ENCODE data around the gene CHD1L. TPM values are rescaled to one million over a fixed set of nuclear protein-coding genes. Genes with fewer than 3 reads are reported as not detected.
"Not testable (repeated sequence)": the region's sequence is repeated elsewhere in the genome, so short reads cannot be mapped to it uniquely, and the experiment has no call there.

CHD1L gene
- total and polyA plus RNA-seq, 7 experiments from 2014 or later = 19.3 to 53.9 (median 30.4) TPM

DNA sequence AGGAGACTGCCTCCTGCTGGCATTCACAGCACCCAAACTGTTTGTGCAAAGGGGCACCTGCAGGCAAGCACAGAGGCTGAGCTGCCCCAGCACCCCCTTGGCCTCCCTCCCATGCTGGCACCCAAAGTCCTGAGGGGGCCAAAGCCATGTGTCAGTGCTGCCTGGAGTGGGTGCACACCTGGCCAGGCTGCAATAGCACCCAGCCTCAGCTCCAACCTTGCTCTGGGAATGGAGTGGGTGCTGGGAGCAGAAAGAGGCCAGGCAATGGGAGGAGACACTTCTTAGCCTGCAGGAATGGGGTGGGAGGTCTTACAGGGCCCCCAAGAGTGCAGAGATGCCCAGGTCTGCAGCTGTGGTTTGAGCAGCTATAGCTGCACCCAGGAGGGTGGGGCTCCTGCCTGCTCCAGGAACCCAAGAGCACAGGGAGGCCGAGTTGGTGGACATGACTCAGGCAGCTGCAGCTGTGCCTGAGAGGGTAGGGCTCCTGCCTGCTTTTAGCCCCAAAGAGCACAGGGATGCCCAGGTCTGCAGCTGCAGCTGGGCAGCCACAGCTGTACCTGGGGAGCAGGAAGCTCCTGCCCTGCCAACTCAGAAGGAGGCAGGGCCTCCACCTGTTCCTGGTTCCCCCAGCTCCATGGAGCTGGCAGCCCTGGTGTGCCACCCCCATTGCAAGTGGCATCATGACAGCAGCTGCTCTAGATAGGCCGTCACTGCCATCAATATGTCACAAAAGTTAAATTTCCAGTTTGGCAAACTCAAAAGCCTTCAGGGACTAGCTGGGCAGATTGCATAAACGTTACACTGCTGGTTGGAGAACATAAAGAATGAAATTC lies 5.3 kb upstream of the CHD1L start:
- Histone ChIP-seq H3K27ac (ENCODE audit: low read depth, low read length) (no peak overlapping the region), H3K4me1 (ENCODE audit: control insufficient read depth in 2 of 2, insufficient read depth in 2 of 2, low read length in 2 of 2) (peaks cover 2 to 3% of the 10 kb centered on the region in 2 donors), H3K36me3 (ENCODE audit: control insufficient read depth in 2 of 3, insufficient read depth in 3 of 3, low read length in 3 of 3) (no peaks in the 10 kb centered on the region), H3K4me3 (ENCODE audit: low read length) (no peak overlapping the region), H3K9me3 (ENCODE audit: control insufficient read depth in 2 of 3, low read length in 3 of 3) (no peaks in the 10 kb centered on the region), H3K27me3 (ENCODE audit: control insufficient read depth in 2 of 2, insufficient read depth in 2 of 2, low read length in 2 of 2) (no peaks in the 10 kb centered on the region)
- ATAC-seq (no peak), DNase-seq (no peak)
- H3K27ac Mint-ChIP-seq = no peak overlapping the region
- peaks cover 2 to 5% (median 3%) of the 10 kb centered on the region in 7 donors for H3K4me1 Mint-ChIP-seq
- H3K27me3 Mint-ChIP-seq = peaks cover 0 to 9% (median 0%) of the 10 kb centered on the region in 5 donors
- H3K36me3 Mint-ChIP-seq = peaks cover 0 to 5% (median 0%) of the 10 kb centered on the region in 5 donors
- ChIA-PET CTCF (interaction anchor here (1.6 kb wide), 1 partner anchor 64 kb away, joined by 4 read pairs; no protein-coding TSS in a partner anchor), POLR2A (no interaction called here)
- intact Hi-C loops (cut with micrococcal nuclease) = no loop called here
- H3K4me3 Mint-ChIP-seq = no peak overlapping the region
- H3K9me3 Mint-ChIP-seq = peaks cover 0 to 2% (median 0%) of the 10 kb centered on the region in 11 donors

DNA sequence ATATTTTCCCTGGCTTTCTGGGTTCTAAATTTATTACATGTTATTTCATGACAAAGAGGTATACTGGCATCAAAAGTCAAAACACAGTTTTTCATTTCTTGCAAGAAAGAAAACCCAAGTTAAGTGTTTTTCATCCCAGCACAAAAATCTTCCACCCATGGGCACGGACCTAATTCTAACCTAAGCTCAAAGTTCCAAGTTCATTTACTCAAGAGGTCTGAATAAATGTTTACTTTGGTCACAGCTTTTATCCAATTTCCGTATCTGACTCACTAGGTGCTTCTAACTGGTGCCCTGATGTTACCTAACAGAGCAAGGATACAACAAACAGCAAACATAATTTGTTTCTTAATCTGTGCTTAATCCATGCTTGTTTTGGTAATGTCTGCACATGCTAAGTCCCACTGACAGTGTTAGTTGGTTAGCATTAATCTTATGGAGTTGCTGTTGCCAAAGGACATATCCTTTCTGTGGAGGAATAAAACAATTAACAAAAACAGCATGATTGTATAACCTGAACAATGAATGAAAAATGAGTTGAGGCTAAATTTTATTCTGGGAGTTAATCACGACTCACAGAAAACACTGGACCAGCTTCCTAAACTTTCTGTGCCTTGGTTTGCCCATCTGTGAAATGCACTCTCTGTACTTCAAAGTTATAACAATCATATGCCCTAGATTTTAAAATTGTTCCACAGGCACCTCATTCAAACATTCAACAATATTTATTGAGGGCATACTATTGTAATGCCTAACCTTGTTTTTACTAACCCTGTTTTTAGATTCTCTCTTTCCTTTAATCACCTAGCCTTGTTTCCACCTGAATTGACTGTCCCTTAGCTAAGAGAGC lies 4.2 kb upstream of the CHD1L start:
- ATAC-seq = no peak
- H3K27me3 Mint-ChIP-seq = peaks cover 0 to 9% (median 0%) of the 10 kb centered on the region in 5 donors
- no peak overlapping the region for H3K4me3 ChIP-seq (ENCODE audit: low read length)
- peaks cover 0 to 5% (median 0%) of the 10 kb centered on the region in 5 donors for H3K36me3 Mint-ChIP-seq
- H3K27ac ChIP-seq (ENCODE audit: low read depth, low read length) = no peak overlapping the region
- H3K27ac Mint-ChIP-seq = no peak overlapping the region
- peaks cover 0 to 2% (median 0%) of the 10 kb centered on the region in 11 donors for H3K9me3 Mint-ChIP-seq
- intact Hi-C loops (cut with micrococcal nuclease) = no loop called here
- H3K4me1 ChIP-seq (ENCODE audit: control insufficient read depth in 2 of 2, insufficient read depth in 2 of 2, low read length in 2 of 2) = peaks cover 4% of the 10 kb centered on the region in 2 donors
- no peaks in the 10 kb centered on the region for H3K27me3 ChIP-seq (ENCODE audit: control insufficient read depth in 2 of 2, insufficient read depth in 2 of 2, low read length in 2 of 2)
- ChIA-PET POLR2A (interaction anchor here (1.0 kb wide), 1 partner anchor 64 kb away, joined by 4 read pairs; no protein-coding TSS in a partner anchor), CTCF (interaction anchor here (0.7 kb wide), 1 partner anchor 140 kb away, joined by 3 read pairs; no protein-coding TSS in a partner anchor)
- peaks cover 0 to 3% (median 0%) of the 10 kb centered on the region in 3 experiments for H3K36me3 ChIP-seq (ENCODE audit: control insufficient read depth in 2 of 3, insufficient read depth in 3 of 3, low read length in 3 of 3)
- H3K4me1 Mint-ChIP-seq = peaks cover 2 to 7% (median 5%) of the 10 kb centered on the region in 7 donors
- no peak for DNase-seq
- no peaks in the 10 kb centered on the region for H3K9me3 ChIP-seq (ENCODE audit: control insufficient read depth in 2 of 3, low read length in 3 of 3)
- no peak overlapping the region for H3K4me3 Mint-ChIP-seq

DNA sequence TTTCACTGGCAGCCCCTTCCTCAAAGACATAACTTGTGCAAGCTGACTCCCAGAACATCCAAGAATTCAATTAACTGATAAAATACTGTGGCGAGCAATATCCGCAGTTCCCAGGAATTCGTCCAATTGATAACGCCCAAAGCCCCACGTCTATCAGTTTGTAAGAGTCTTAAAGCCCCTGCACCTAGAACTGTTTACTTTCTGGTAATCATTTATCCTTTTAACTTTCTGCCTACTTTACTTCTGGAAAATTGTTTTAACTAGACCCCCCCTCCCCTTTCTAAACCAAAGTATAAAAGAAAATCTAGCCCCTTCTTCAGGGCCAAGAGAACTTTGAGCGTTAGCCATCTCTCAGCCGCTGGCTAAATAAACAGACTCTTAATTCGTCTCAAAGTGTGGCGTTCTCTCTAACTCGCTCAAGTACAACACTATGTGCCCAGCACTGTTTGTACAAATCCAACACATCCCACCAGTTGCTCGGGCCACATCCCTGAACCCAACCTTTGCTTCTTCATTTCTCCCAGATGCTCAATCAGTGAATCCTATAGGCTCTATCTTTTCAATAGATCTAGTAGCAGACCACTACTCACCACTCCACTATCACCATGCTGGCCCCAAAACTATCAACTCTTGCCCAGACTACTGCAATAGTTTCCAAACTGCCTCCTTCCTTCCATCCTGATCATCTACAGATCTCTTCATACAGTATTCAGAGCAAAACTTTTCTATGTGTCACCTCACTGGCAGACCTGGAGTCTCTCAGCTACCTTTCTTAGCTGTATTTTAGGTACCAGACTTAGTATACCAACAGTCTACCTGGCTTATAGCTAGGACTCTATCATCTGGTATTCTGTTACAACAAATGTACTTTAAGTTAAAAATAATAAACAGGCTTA lies 3.3 kb upstream of the CHD1L start:
- Histone ChIP-seq H3K36me3 (ENCODE audit: control insufficient read depth in 2 of 3, insufficient read depth in 3 of 3, low read length in 3 of 3) (peaks cover 0 to 3% (median 0%) of the 10 kb centered on the region in 3 experiments), H3K9me3 (ENCODE audit: control insufficient read depth in 2 of 3, low read length in 3 of 3) (no peaks in the 10 kb centered on the region), H3K27ac (ENCODE audit: low read depth, low read length) (no peak overlapping the region), H3K27me3 (ENCODE audit: control insufficient read depth in 2 of 2, insufficient read depth in 2 of 2, low read length in 2 of 2) (no peaks in the 10 kb centered on the region), H3K4me1 (ENCODE audit: control insufficient read depth in 2 of 2, insufficient read depth in 2 of 2, low read length in 2 of 2) (peaks cover 4% of the 10 kb centered on the region in 2 donors), H3K4me3 (ENCODE audit: low read length) (no peak overlapping the region)
- ChIA-PET POLR2A (interaction anchor here (1.0 kb wide), 1 partner anchor 65 kb away, joined by 4 read pairs; no protein-coding TSS in a partner anchor), CTCF (interaction anchor here (0.7 kb wide), 1 partner anchor 66 kb away, joined by 3 read pairs; no protein-coding TSS in a partner anchor)
- DNase-seq (no peak), ATAC-seq (no peak)
- Mint-ChIP-seq H3K4me1 (peaks cover 8 to 16% (median 12%) of the 10 kb centered on the region in 7 donors), H3K4me3 (no peak overlapping the region), H3K36me3 (peaks cover 0 to 5% (median 0%) of the 10 kb centered on the region in 5 donors), H3K27me3 (peaks cover 0 to 9% (median 0%) of the 10 kb centered on the region in 5 donors), H3K9me3 (peaks cover 0 to 2% (median 0%) of the 10 kb centered on the region in 11 donors), H3K27ac (no peak overlapping the region)
- intact Hi-C loops (cut with micrococcal nuclease) = no loop called here

DNA sequence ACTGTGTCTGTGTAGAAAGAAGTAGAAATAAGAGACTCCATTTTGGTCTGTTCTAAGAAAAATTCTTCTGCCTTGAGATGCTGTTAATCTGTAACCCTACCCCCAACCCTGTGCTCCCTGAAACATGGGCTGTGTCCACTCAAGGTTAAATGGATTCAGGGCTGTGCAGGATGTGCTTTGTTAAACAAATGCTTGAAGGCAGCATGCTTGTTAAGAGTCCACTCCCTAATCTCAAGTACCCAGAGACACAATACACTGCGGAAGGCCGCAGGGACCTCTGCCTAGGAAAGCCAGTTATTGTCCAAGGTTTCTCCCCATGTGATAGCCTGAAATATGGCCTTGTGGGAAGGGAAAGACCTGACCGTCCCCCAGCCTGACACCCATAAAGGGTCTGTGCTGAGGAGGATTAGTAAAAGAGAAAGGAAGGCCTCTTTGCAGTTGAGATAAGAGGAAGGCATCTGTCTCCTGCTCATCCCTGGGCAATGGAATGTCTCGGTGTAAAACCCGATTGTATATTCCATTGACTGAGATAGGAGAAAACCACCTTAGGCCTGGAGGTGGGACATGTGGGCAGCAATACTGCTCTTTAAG lies 2.3 kb upstream of the CHD1L start:
- H3K27ac ChIP-seq (ENCODE audit: low read depth, low read length); DNase-seq; H3K27me3 ChIP-seq (ENCODE audit: control insufficient read depth in 2 of 2, insufficient read depth in 2 of 2, low read length in 2 of 2); H3K4me1 ChIP-seq (ENCODE audit: control insufficient read depth in 2 of 2, insufficient read depth in 2 of 2, low read length in 2 of 2); H3K9me3 ChIP-seq (ENCODE audit: control insufficient read depth in 2 of 3, low read length in 3 of 3); H3K4me3 Mint-ChIP-seq; H3K4me3 ChIP-seq (ENCODE audit: low read length); H3K9me3 Mint-ChIP-seq; ATAC-seq; H3K36me3 Mint-ChIP-seq; H3K27ac Mint-ChIP-seq; H3K27me3 Mint-ChIP-seq; POLR2A ChIA-PET; H3K36me3 ChIP-seq (ENCODE audit: control insufficient read depth in 2 of 3, insufficient read depth in 3 of 3, low read length in 3 of 3): not testable (repeated sequence)
- CTCF ChIA-PET = interaction anchor here (0.7 kb wide), 1 partner anchor 67 kb away, joined by 3 read pairs; no protein-coding TSS in a partner anchor
- intact Hi-C loops (cut with micrococcal nuclease) = loop anchor here in 1 of 2 donors (10.0 kb wide), 1 partner anchor 155 kb away; no protein-coding TSS in a partner anchor
- H3K4me1 Mint-ChIP-seq = peaks cover 11 to 26% (median 20%) of the 10 kb centered on the region in 7 donors

DNA sequence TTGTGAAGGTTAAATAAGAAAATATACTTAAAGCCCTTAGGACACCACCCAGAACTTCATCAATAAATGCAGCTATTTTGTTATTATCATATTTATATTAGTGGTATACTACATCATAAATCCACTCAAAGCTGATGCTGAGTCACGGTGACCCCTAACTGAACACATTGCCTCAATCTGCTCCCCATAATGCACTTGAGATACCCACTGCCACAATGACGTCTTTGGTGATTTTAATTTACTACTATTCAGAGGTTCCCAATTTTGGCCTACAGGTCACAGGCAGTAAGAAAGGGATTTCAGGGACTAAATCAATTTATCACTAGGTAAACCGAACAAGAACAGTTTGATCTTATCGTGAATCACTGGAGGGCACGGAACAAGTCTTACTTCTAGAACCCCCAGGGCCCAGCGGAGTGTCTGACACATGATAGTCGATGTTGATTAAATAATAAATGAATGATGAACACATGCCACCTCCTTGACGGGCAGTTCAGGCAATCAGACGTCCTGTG lies 493 bp upstream of the CHD1L start:
- H3K4me3 Mint-ChIP-seq = peak overlapping the region; percentile 83 to 98 (median 86)
- intact Hi-C loops (cut with micrococcal nuclease) = loop anchor here (1.0 to 10.0 kb wide), 4 partner anchors 17 to 157 kb away; partner anchors contain the start of genes PRKAB2 (in 2 of the 2) and FMO5 (in 1 of the 2)
- peak overlapping the region; percentile 25 to 89 (median 56) for H3K27ac Mint-ChIP-seq
- CTCF ChIA-PET = interaction anchor here (0.6 to 3.6 kb wide), 5 partner anchors 17 to 74 kb away, joined by 3 to 35 read pairs (median 8); partner anchors contain the start of genes FMO5 and PRKAB2
- DNase-seq (no peak), ATAC-seq (no peak)
- Histone ChIP-seq H3K27me3 (ENCODE audit: control insufficient read depth in 2 of 2, insufficient read depth in 2 of 2, low read length in 2 of 2) (no peaks in the 10 kb centered on the region), H3K9me3 (ENCODE audit: control insufficient read depth in 2 of 3, low read length in 3 of 3) (no peaks in the 10 kb centered on the region), H3K27ac (ENCODE audit: low read depth, low read length) (peak overlapping the region; percentile 78), H3K4me1 (ENCODE audit: control insufficient read depth in 2 of 2, insufficient read depth in 2 of 2, low read length in 2 of 2) (peaks cover 4 to 10% of the 10 kb centered on the region in 2 donors), H3K4me3 (ENCODE audit: low read length) (peak overlapping the region; percentile 90), H3K36me3 (ENCODE audit: control insufficient read depth in 2 of 3, insufficient read depth in 3 of 3, low read length in 3 of 3) (peaks cover 0 to 3% (median 0%) of the 10 kb centered on the region in 3 experiments)
- POLR2A ChIA-PET = interaction anchor here (0.6 to 1.9 kb wide), 7 partner anchors 10 to 157 kb away, joined by 3 to 14 read pairs (median 4); partner anchors contain the start of genes FMO5 and PRKAB2
- no peaks in the 10 kb centered on the region for H3K9me3 Mint-ChIP-seq
- peaks cover 19 to 39% (median 35%) of the 10 kb centered on the region in 7 donors for H3K4me1 Mint-ChIP-seq
- peaks cover 0 to 7% (median 0%) of the 10 kb centered on the region in 5 donors for H3K36me3 Mint-ChIP-seq
- peaks cover 0 to 9% (median 0%) of the 10 kb centered on the region in 5 donors for H3K27me3 Mint-ChIP-seq
